Fibroblast of pulmonary artery (primary cell): ENCODE results near the gene EVPLL.
"Not testable (repeated sequence)": the region's sequence is repeated elsewhere in the genome, so short reads cannot be mapped to it uniquely, and the experiment has no call there.

ENCODE experiments used
- DNase-seq: peaks from one replicate; pipeline ENCODE4 v3.0.0-alpha.2; 2010; ENCODE audit warnings: low read depth
- H3K4me3 ChIP-seq: replicated peaks from 2 replicates; pipeline ENCODE4 v1.5.1; 2011; ENCODE audit warnings: low read depth, mild to moderate bottlenecking, control low read depth, low read length, moderate library complexity
- CTCF ChIP-seq: IDR thresholded peaks from 2 replicates; pipeline ENCODE4 v1.5.1; 2011; ENCODE audit warnings: mild to moderate bottlenecking, control low read depth, low read length, inconsistent platforms; ENCODE audit errors: missing control alignments

EVPLL gene

GRCh38 chr17:18377437-18378204 is at the start of gene EVPLL:
Gene EVPLL, plus strand, starts transcription at chr17:18377778. Its CDS starts 3,160 bp downstream, at chr17:18380938.
- TF ChIP-seq CTCF: no peak
- DNase-seq: no peak
- no peak within 1 kb of the TSS for H3K4me3 ChIP-seq

GRCh38 chr17:18328643-18329204 is 48.9 kb upstream of the EVPLL start:
- no peak for TF ChIP-seq CTCF
- no peak for DNase-seq
- no peak overlapping the region for H3K4me3 ChIP-seq

- no peak overlapping the region for H3K4me3 ChIP-seq
- TF ChIP-seq CTCF: no peak
- no peak for DNase-seq
Observed at GRCh38 chr17:18331879-18332278, 45.7 kb upstream of the EVPLL start.

GRCh38 chr17:18332909-18333489 is 44.6 kb upstream of the EVPLL start:
- no peak for TF ChIP-seq CTCF
- DNase-seq: no peak
- no peak overlapping the region for H3K4me3 ChIP-seq

- DNase-seq, H3K4me3 ChIP-seq: not testable (repeated sequence)
Observed at GRCh38 chr17:18338158-18338557, 39.4 kb upstream of the EVPLL start.

- H3K4me3 ChIP-seq: no peak overlapping the region
- no peak for DNase-seq
- no peak for TF ChIP-seq CTCF
Observed at GRCh38 chr17:18339933-18340332, 37.6 kb upstream of the EVPLL start.

GRCh38 chr17:18344021-18344420 is 33.6 kb upstream of the EVPLL start:
- H3K4me3 ChIP-seq: no peak overlapping the region
- no peak for TF ChIP-seq CTCF
- DNase-seq: no peak
